Measurements from ENCODE around the gene AFMID.
"Not testable (repeated sequence)": the region's sequence is repeated elsewhere in the genome, so short reads cannot be mapped to it uniquely, and the experiment has no call there.

AFMID gene

DNA sequence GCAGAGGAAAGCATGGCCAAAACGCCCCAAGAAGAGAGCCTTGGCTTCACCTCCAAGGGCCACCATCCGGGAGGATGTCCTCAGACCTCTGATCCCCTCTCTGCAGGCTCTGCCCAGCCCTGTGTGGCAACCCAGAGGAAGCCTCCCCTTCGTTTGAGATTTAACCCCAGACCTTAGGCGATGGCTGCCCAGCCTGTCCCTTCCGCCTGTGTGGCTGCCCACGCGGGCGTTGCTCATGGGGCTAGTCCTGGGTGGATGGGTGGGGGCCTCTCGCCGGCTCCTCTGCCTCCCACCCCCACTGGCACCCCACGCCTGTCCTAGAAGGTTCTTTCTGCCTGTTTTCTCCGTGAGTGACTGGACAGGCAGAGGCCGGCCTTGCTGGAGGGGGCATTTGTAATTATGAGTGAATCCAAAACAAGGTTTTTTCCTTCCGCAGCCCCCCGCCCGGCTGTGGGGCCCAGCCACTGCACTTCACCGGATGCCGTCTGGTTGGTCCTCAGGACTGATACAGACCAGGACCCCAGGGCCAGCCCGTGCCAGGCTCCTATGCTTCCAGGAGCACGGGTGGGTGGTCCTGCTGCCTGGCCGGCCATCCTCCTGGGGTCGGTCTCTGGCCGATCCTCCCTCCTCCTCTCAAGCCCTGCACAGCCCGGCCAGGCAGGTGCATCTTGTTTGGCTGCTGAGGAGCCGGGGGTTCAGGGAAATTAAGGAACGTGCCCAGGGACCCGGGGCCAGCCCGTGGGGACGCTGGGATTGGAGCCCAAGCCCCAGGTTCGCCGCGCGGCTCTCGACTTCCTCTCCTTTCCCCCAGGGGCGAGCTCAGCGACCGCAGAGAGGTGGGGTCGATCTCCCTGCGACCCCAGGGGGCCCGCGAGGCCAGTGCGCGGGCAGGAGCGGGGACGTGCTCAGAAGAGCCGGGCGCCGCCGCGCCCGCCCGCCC lies 44.1 kb downstream of the AFMID start, which contains the start of gene TMEM235:
TMEM235 (plus strand) TSS at position 636 of the 940 bp plus-strand sequence. CDS start 393 bp downstream, outside the sequence.
- H3K9me3 ChIP-seq (ENCODE audit: control insufficient read depth, insufficient read depth, low read length), result no peaks in the 10 kb centered on the region
- no peaks in the 10 kb centered on the region for H3K4me1 ChIP-seq (ENCODE audit: control insufficient read depth, insufficient read depth, low read length)
- H3K4me3 ChIP-seq (ENCODE audit: low read depth, low read length), result peak within 1 kb of the TSS; percentile 50
- peaks cover 23% of the 10 kb centered on the region for H3K27me3 ChIP-seq (ENCODE audit: control insufficient read depth, insufficient read depth, low read length)
- H3K36me3 ChIP-seq (ENCODE audit: control insufficient read depth, insufficient read depth, low read length), result no peaks in the 10 kb centered on the region
- H3K9ac ChIP-seq (ENCODE audit: low read depth, low read length), result no peak within 1 kb of the TSS

DNA sequence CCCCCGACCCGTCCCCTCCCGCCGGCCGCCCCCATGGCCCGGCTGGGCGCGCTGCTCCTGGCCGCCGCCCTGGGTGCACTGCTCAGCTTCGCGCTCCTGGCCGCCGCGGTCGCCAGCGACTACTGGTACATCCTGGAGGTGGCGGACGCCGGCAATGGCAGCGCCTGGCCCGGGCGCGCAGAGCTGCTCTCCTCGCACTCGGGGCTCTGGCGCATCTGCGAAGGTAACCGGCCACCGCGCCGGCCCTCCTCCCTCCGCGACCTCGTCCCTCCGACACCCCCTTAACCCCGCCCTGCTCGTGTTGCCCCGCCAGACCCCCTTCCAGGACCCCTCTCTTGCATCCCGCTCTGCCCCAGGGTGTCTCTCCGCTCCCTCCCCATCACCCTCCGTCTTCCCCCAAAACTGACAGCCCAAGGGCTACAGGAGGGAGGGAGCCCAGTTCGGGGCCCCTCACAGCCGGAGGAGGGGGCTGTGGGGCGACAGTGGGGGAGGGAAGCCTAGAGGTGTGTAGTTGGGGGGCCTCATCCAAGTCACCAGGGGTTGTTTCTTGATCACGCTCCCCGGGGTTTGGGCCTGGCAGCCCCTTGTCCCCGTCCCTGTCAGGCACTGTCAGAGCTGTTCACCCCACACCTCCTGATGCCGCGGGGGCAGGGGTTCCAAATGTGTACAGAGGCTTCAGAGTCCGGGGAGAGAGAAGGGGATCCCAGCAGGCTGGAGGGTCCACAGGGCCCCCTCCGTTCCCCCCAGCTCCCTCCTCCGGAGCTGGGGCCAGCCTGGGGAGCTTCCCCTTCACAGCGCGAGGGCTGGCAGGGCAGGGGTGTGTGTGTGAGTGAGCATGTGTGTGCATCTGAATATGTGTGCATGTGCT lies 45.1 kb downstream of the AFMID start:
- Histone ChIP-seq H3K4me1 (ENCODE audit: control insufficient read depth, insufficient read depth, low read length) (no peaks in the 10 kb centered on the region), H3K36me3 (ENCODE audit: control insufficient read depth, insufficient read depth, low read length) (no peaks in the 10 kb centered on the region), H3K9me3 (ENCODE audit: control insufficient read depth, insufficient read depth, low read length) (no peaks in the 10 kb centered on the region), H3K4me3 (ENCODE audit: low read depth, low read length) (peak overlapping the region; percentile 50), H3K9ac (ENCODE audit: low read depth, low read length) (no peak overlapping the region), H3K27me3 (ENCODE audit: control insufficient read depth, insufficient read depth, low read length) (peaks cover 23% of the 10 kb centered on the region)

DNA sequence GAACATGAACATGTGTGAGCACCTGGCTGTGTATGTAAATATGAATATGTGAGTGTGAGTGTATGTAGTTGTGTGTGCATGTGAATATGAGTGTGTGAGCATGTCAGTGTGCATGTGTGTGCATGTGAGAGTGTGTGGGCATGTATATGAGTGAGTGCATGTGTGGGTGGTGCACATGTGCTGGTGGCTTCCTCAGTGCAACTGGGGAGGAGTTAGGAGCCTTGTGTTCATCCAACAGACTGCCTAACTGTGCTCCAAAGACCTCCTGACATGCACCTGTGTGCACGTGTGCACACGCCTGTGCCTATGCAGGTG lies 45.7 kb downstream of the AFMID start:
- Histone ChIP-seq H3K4me1 (ENCODE audit: control insufficient read depth, insufficient read depth, low read length) (no peaks in the 10 kb centered on the region), H3K9ac (ENCODE audit: low read depth, low read length) (no peak overlapping the region), H3K9me3 (ENCODE audit: control insufficient read depth, insufficient read depth, low read length) (no peaks in the 10 kb centered on the region), H3K36me3 (ENCODE audit: control insufficient read depth, insufficient read depth, low read length) (no peaks in the 10 kb centered on the region), H3K27me3 (ENCODE audit: control insufficient read depth, insufficient read depth, low read length) (peaks cover 23% of the 10 kb centered on the region), H3K4me3 (ENCODE audit: low read depth, low read length) (no peak overlapping the region)

DNA sequence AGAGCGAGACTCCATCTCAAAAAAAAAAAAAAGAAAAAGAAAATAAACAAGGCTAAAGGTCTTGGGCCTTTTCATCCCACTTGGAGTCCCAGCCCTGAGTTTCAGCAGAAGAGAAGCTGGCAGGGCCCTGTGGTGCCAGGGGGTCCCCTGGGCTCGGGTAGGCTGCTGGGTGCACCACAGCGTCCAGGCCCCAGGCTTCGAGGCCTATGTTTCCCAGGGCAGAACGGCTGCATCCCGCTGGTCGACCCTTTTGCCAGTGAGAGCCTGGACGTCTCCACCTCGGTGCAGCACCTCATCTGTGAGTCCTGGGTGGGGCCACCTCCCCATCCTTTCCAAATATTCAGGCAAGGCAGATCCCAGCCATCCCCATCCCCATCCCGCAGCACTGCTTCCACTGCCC lies 46.5 kb downstream of the AFMID start:
- H3K9me3 ChIP-seq (ENCODE audit: control insufficient read depth, insufficient read depth, low read length), result no peaks in the 10 kb centered on the region
- peaks cover 23% of the 10 kb centered on the region for H3K27me3 ChIP-seq (ENCODE audit: control insufficient read depth, insufficient read depth, low read length)
- H3K36me3 ChIP-seq (ENCODE audit: control insufficient read depth, insufficient read depth, low read length), result no peaks in the 10 kb centered on the region
- H3K4me1 ChIP-seq (ENCODE audit: control insufficient read depth, insufficient read depth, low read length), result no peaks in the 10 kb centered on the region
- no peak overlapping the region for H3K9ac ChIP-seq (ENCODE audit: low read depth, low read length)
- no peak overlapping the region for H3K4me3 ChIP-seq (ENCODE audit: low read depth, low read length)

DNA sequence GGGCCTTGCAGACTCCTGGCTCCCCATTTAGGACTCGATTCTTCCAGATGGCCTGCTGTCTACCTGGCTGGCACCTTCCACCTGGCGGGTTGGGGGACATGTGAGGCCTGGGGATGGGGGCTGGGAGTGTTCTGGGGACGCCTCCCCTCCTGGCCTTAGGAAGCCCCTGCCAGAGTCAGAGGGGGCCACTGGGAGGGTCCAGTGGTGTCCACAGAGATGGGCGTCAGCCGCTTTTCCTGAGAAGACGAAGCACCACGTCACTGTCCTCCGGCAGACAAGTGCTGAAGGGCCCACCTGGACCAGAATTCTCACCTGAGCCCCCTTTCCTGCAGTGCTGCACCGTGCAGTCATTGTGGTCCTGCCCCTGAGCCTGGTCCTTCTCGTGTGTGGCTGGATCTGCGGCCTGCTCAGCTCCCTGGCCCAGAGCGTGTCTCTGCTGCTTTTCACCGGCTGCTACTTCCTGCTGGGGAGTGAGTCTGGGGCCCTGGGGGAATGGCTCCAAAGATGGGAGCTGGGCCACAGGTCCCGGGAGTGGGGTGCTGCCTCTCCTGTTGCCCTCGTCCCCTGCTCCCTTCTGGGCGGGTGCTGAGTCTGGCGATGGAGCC lies 47.2 kb downstream of the AFMID start:
- Histone ChIP-seq H3K27me3 (ENCODE audit: control insufficient read depth, insufficient read depth, low read length) (peaks cover 23% of the 10 kb centered on the region), H3K9ac (ENCODE audit: low read depth, low read length) (no peak overlapping the region), H3K4me3 (ENCODE audit: low read depth, low read length) (no peak overlapping the region), H3K36me3 (ENCODE audit: control insufficient read depth, insufficient read depth, low read length) (no peaks in the 10 kb centered on the region), H3K9me3 (ENCODE audit: control insufficient read depth, insufficient read depth, low read length) (no peaks in the 10 kb centered on the region), H3K4me1 (ENCODE audit: control insufficient read depth, insufficient read depth, low read length) (no peaks in the 10 kb centered on the region)

DNA sequence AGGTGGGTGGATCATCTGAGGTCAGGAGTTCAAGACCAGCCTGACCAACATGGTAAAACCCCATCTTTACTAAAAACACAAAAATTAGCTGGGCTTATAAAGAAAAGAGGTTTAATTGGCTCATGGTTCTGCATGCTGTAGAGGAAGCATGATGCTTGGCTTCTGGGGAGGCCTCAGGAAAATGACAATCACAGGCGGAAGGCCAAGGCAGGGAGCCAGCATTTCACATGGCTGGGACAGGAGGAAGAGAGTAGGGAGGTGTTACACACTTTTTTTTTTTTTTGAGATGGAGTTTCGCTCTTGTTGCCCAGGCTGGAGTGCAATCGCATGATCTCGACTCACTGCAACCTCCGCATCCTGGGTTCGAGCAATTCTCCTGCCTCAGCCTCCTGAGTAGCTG lies 47.9 kb downstream of the AFMID start:
- H3K36me3 ChIP-seq (ENCODE audit: control insufficient read depth, insufficient read depth, low read length); H3K4me3 ChIP-seq (ENCODE audit: low read depth, low read length); H3K4me1 ChIP-seq (ENCODE audit: control insufficient read depth, insufficient read depth, low read length); H3K9ac ChIP-seq (ENCODE audit: low read depth, low read length); H3K9me3 ChIP-seq (ENCODE audit: control insufficient read depth, insufficient read depth, low read length): not testable (repeated sequence)
- H3K27me3 ChIP-seq (ENCODE audit: control insufficient read depth, insufficient read depth, low read length), result peaks cover 22% of the 10 kb centered on the region

DNA sequence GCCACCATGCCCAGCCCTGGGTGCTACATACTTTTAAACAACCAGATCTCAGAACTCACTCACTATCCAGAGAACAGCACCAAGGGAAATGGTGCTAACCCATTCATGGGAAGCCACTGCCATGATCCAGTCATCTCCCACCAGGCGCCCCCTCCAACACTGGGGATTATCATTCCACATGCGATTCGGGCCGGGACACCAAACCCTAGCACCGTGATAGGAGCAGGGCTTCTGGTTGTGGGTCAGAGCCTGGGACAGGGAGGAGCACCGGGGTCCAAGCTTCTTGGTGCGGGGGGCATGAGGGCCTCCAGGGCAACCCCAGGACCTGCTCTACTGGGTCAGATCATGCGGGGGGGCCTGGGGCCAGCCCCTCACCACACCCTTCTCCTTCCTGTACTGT lies 48.7 kb downstream of the AFMID start:
- H3K4me1 ChIP-seq (ENCODE audit: control insufficient read depth, insufficient read depth, low read length), result no peaks in the 10 kb centered on the region
- H3K9me3 ChIP-seq (ENCODE audit: control insufficient read depth, insufficient read depth, low read length), result no peaks in the 10 kb centered on the region
- no peaks in the 10 kb centered on the region for H3K36me3 ChIP-seq (ENCODE audit: control insufficient read depth, insufficient read depth, low read length)
- no peak overlapping the region for H3K9ac ChIP-seq (ENCODE audit: low read depth, low read length)
- H3K4me3 ChIP-seq (ENCODE audit: low read depth, low read length), result no peak overlapping the region
- H3K27me3 ChIP-seq (ENCODE audit: control insufficient read depth, insufficient read depth, low read length), result peaks cover 17% of the 10 kb centered on the region

DNA sequence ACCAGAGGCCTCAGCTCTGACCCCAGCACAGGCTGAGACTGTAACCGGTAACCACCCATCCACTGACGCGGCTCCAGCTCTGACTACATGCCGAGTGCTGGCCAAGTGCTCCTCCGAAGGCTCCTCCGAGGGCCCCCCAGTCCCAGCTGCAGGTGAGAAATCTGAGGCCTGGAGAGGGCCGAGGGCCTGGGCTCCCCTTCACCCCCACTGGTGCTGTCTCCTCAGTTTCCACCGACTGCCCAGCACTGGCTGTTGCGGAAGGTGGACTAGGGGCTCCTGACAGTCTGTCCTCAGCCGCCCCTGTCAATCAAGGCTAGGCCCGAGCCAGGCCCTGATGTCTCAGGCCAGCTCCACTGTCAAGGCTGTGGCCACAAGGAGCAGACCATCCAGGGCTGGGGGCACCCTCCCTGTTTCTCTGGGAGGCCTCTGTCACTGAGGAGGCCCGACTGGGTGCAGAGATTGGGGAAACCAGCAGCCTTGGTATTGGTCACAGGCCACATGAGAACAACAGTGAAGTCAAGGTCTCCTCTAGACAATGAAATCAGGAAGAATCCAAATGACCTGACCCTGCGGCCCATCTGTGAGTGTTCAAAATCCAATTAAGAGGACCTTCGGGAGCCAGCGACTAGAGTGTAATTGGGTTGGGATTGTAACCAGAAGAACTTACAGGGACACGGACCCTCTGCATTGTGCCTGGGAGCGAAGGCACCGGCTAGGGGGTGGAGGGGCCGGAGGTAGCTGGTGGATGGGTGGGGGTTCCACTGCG lies 49.4 kb downstream of the AFMID start:
- H3K4me1 ChIP-seq (ENCODE audit: control insufficient read depth, insufficient read depth, low read length), result no peaks in the 10 kb centered on the region
- no peaks in the 10 kb centered on the region for H3K36me3 ChIP-seq (ENCODE audit: control insufficient read depth, insufficient read depth, low read length)
- no peak overlapping the region for H3K4me3 ChIP-seq (ENCODE audit: low read depth, low read length)
- H3K9me3 ChIP-seq (ENCODE audit: control insufficient read depth, insufficient read depth, low read length), result no peaks in the 10 kb centered on the region
- H3K9ac ChIP-seq (ENCODE audit: low read depth, low read length), result no peak overlapping the region
- H3K27me3 ChIP-seq (ENCODE audit: control insufficient read depth, insufficient read depth, low read length), result peaks cover 10% of the 10 kb centered on the region

DNA sequence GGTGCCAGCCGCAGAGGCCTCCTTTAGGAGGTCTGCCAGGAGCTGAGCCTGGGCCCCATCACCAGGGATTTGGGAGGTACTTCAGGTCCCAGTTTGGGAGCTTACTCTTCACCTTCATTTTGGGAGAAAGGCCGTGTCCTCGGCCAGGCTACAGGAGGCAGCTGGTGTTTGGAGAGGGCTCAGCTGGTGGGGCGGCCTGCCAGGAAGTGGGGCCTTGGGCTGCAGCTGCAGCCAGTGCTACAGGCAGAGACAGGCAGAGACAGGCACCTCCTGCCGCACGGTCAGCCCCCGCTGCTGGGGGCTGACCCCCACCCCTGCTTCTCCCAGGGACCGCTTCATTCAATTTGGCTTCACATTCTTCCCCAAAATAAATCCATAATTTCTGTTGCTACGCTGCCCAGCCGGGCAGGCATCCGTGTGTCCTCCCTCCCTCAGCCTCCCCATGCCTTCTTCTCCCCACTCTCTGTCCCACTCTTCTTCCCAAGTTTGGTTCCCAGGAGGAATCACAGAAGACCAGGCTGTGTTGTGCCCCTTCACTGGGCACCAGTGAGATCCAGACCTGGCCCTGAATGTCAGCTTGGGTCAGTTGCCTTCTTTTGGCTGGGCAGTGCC lies 50.3 kb downstream of the AFMID start:
- Histone ChIP-seq H3K4me3 (ENCODE audit: low read depth, low read length) (no peak overlapping the region), H3K4me1 (ENCODE audit: control insufficient read depth, insufficient read depth, low read length) (no peaks in the 10 kb centered on the region), H3K9me3 (ENCODE audit: control insufficient read depth, insufficient read depth, low read length) (no peaks in the 10 kb centered on the region), H3K9ac (ENCODE audit: low read depth, low read length) (no peak overlapping the region), H3K27me3 (ENCODE audit: control insufficient read depth, insufficient read depth, low read length) (peaks cover 6% of the 10 kb centered on the region), H3K36me3 (ENCODE audit: control insufficient read depth, insufficient read depth, low read length) (no peaks in the 10 kb centered on the region)

DNA sequence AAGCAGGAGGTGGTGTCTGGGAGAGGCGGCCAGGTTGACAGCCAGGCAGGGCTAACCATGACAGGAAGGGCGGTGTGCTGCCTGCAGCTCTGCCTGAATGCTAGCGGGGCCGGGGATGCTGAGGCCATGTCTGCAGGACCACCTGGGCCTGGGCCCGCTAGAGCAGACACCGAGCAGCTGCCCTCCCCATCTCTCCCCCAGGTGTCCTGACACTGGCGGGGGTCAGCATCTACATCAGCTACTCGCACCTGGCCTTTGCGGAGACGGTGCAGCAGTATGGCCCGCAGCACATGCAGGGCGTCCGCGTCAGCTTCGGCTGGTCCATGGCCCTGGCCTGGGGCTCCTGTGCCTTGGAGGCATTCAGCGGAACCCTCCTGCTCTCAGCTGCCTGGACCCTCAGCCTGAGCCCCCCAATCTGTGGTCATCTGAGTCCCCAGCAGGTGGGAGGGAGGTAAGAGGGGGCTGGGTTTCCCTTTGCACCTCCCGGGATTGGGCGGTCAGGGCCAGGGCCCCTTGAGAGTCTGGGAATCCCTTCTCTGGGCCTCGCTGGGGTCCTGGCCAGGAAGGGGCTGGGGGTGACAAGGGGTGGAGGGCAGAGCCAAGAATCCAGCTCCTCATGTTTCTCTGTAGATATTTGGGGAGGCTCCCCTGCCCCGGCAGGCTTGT lies 51.8 kb downstream of the AFMID start:
- Histone ChIP-seq H3K27me3 (ENCODE audit: control insufficient read depth, insufficient read depth, low read length) (no peaks in the 10 kb centered on the region), H3K9me3 (ENCODE audit: control insufficient read depth, insufficient read depth, low read length) (no peaks in the 10 kb centered on the region), H3K4me3 (ENCODE audit: low read depth, low read length) (no peak overlapping the region), H3K9ac (ENCODE audit: low read depth, low read length) (no peak overlapping the region), H3K36me3 (ENCODE audit: control insufficient read depth, insufficient read depth, low read length) (no peaks in the 10 kb centered on the region), H3K4me1 (ENCODE audit: control insufficient read depth, insufficient read depth, low read length) (no peaks in the 10 kb centered on the region)

Measured in iPS-15b (cell line).